Neural cell (in vitro differentiated cells): ENCODE data around the gene MYO15A. TPM values are rescaled to one million over a fixed set of nuclear protein-coding genes. Genes with fewer than 3 reads are reported as not detected.

Experiments
- H2AFZ ChIP-seq: fragments of 200-600, 300-800 bp; sonication (generic), shearing (Covaris generic); 2 replicates; pipeline ENCODE4 v1.6.0; 2014; ENCODE audit warnings: low read depth, mild to moderate bottlenecking, antibody characterized with exemption, low read length, moderate library complexity
- H3F3A ChIP-seq: fragments of 200-600 bp; shearing (Covaris generic); 2 replicates; pipeline ENCODE4 v1.6.1; 2016; ENCODE audit warnings: mild to moderate bottlenecking, moderate library complexity, mixed read lengths, antibody characterized with exemption, low read length; ENCODE audit not compliant: insufficient read depth, poor library complexity, severe bottlenecking
- H3K27ac ChIP-seq: fragments of 200-600, 300-800 bp; sonication (generic), shearing (Covaris generic); 2 replicates; pipeline ENCODE4 v1.5.1; 2014; ENCODE audit warnings: mild to moderate bottlenecking, low read length, moderate library complexity
- H3K27me3 ChIP-seq: fragments of 300-800, 200-600 bp; sonication (generic), shearing (Covaris generic); 2 replicates; pipeline ENCODE4 v1.6.0; 2014; ENCODE audit warnings: mild to moderate bottlenecking, low read depth, low read length, moderate library complexity; ENCODE audit not compliant: insufficient read depth
- H3K36me3 ChIP-seq: fragments of 300-800, 200-600 bp; sonication (generic), shearing (Covaris generic); 2 replicates; pipeline ENCODE4 v1.5.1; 2014; ENCODE audit warnings: mild to moderate bottlenecking, antibody characterized with exemption, low read length, moderate library complexity; ENCODE audit not compliant: insufficient read depth
- H3K4me2 ChIP-seq: fragments of 300-800, 200-600 bp; sonication (generic), shearing (Covaris generic); 2 replicates; pipeline ENCODE4 v1.6.0; 2014; ENCODE audit warnings: mild to moderate bottlenecking, low read length
- H3K4me3 ChIP-seq: fragments of 300-800, 200-600 bp; sonication (generic), shearing (Covaris generic); 2 replicates; pipeline ENCODE4 v1.5.1; 2014; ENCODE audit warnings: mild to moderate bottlenecking, low read length, moderate library complexity
- H3K79me2 ChIP-seq: fragments of 200-600 bp; shearing (Covaris generic); replicated peaks from 2 replicates; pipeline ENCODE4 v1.6.0; 2014; ENCODE audit warnings: mild to moderate bottlenecking, low read length, moderate library complexity; ENCODE audit not compliant: insufficient read depth
- H3K9ac ChIP-seq: fragments of 300-800, 200-600 bp; sonication (generic), shearing (Covaris generic); 2 replicates; pipeline ENCODE4 v1.6.1; 2016; ENCODE audit warnings: mild to moderate bottlenecking, low read length, mixed read lengths
- H3K9me2 ChIP-seq: fragments of 200-600 bp; shearing (Covaris generic); 2 replicates; pipeline ENCODE4 v1.6.1; 2016; ENCODE audit warnings: mild to moderate bottlenecking, low read length, mixed read lengths; ENCODE audit not compliant: insufficient read depth
- H3K9me3 ChIP-seq: fragments of 200-600, 300-800 bp; sonication (generic), shearing (Covaris generic); 2 replicates; pipeline ENCODE4 v1.6.1; 2016; ENCODE audit warnings: mild to moderate bottlenecking, mixed run types, low read length, moderate library complexity, mixed read lengths
- H4K20me1 ChIP-seq: fragments of 200-600 bp; shearing (Covaris generic); 2 replicates; pipeline ENCODE4 v1.6.1; 2016; ENCODE audit warnings: mild to moderate bottlenecking, mixed run types; ENCODE audit not compliant: insufficient read depth
- CTCF ChIP-seq: fragments of 450-650 bp; IDR thresholded peaks from 2 replicates; pipeline ENCODE4 v1.5.1; 2014; ENCODE audit warnings: antibody characterized with exemption, mild to moderate bottlenecking, moderate library complexity; ENCODE audit not compliant: poor library complexity, severe bottlenecking
- EP300 ChIP-seq: fragments of 450-650 bp; conservative IDR thresholded peaks from 2 replicates; pipeline ENCODE4 v1.6.1; 2014; ENCODE audit warnings: antibody characterized with exemption, mild to moderate bottlenecking, moderate library complexity; ENCODE audit not compliant: poor library complexity, severe bottlenecking
- EZH2 ChIP-seq: fragments of 200-600, 300-800 bp; shearing (Covaris generic), sonication (generic); IDR thresholded peaks from 2 replicates; pipeline ENCODE4 v1.6.1; 2014; ENCODE audit warnings: antibody characterized with exemption, low read length, borderline replicate concordance, mild to moderate bottlenecking; ENCODE audit not compliant: insufficient read depth, poor library complexity, severe bottlenecking
- MXI1 ChIP-seq: fragments of 450-650 bp; conservative IDR thresholded peaks from 2 replicates; pipeline ENCODE4 v1.6.1; 2014; ENCODE audit warnings: antibody characterized with exemption, mild to moderate bottlenecking; ENCODE audit not compliant: poor library complexity, severe bottlenecking
- POLR2AphosphoS5 ChIP-seq: IDR thresholded peaks from 2 replicates; pipeline ENCODE4 v1.6.1; 2012
- RAD21 ChIP-seq: fragments of 450-650 bp; conservative IDR thresholded peaks from 2 replicates; pipeline ENCODE4 v1.6.1; 2014; ENCODE audit warnings: antibody characterized with exemption, mild to moderate bottlenecking, moderate library complexity
- REST ChIP-seq: IDR thresholded peaks from 2 replicates; pipeline ENCODE4 v1.6.1; 2012; ENCODE audit warnings: borderline replicate concordance
- SMC3 ChIP-seq: fragments of 450-650 bp; conservative IDR thresholded peaks from 2 replicates; pipeline ENCODE4 v1.6.1; 2014; ENCODE audit warnings: antibody characterized with exemption, mild to moderate bottlenecking, moderate library complexity; ENCODE audit not compliant: poor library complexity
- TAF1 ChIP-seq: IDR thresholded peaks from 2 replicates; pipeline ENCODE4 v1.6.1; 2012; ENCODE audit warnings: low read depth
- polyA plus RNA-seq: library from polyadenylated mRNA; depleted of rRNA; stranded (reverse); fragments of >200 nt; gene quantifications from 2 replicates; pipeline ENCODE4 v1.2.3, GENCODE V29; 2014

The MYO15A gene
- polyA plus RNA-seq, 1 donor from 2014 or later: 1.9 TPM

- TF ChIP-seq RAD21 (no peak), MXI1 (no peak)
These were observed 92.6 kb downstream of the MYO15A start (continued) for GRCh38 chr17:18201108-18201507.

GRCh38 chr17:18203308-18203707 lies 94.8 kb downstream of the MYO15A start:
- Histone ChIP-seq H3F3A (no peaks in the 10 kb centered on the region), H3K79me2 (peaks cover 14% of the 10 kb centered on the region), H3K9me2 (no peaks in the 10 kb centered on the region), H4K20me1 (no peaks in the 10 kb centered on the region), H2AFZ (no peak overlapping the region), H3K4me2 (no peak overlapping the region), H3K36me3 (no peaks in the 10 kb centered on the region), H3K4me3 (no peak overlapping the region), H3K27me3 (no peaks in the 10 kb centered on the region), H3K9me3 (no peaks in the 10 kb centered on the region), H3K27ac (no peak overlapping the region), H3K9ac (no peak overlapping the region)
- no peak for TF ChIP-seq REST
- TF ChIP-seq TAF1: no peak
- TF ChIP-seq CTCF: no peak
- TF ChIP-seq EZH2: no peak
- TF ChIP-seq POLR2AphosphoS5: no peak
- no peak for TF ChIP-seq SMC3
- no peak for TF ChIP-seq EP300
- TF ChIP-seq RAD21: no peak
- TF ChIP-seq MXI1: no peak

GRCh38 chr17:18205861-18206260 lies 97.3 kb downstream of the MYO15A start:
- Histone ChIP-seq H3F3A (no peaks in the 10 kb centered on the region), H3K27ac (no peak overlapping the region), H4K20me1 (no peaks in the 10 kb centered on the region), H3K9ac (no peak overlapping the region), H3K79me2 (no peaks in the 10 kb centered on the region), H2AFZ (no peak overlapping the region), H3K36me3 (no peaks in the 10 kb centered on the region), H3K9me2 (no peaks in the 10 kb centered on the region), H3K4me2 (no peak overlapping the region), H3K27me3 (no peaks in the 10 kb centered on the region), H3K9me3 (no peaks in the 10 kb centered on the region), H3K4me3 (no peak overlapping the region)
- TF ChIP-seq CTCF (no peak), RAD21 (no peak), MXI1 (no peak), EZH2 (no peak), SMC3 (no peak), TAF1 (no peak), REST (no peak), EP300 (no peak), POLR2AphosphoS5 (no peak)
